Ovary (tissue), 9 donors: ENCODE data around the gene ANKRD50. TPM values are rescaled to one million over a fixed set of nuclear protein-coding genes. Genes with fewer than 3 reads are reported as not detected.

Experiments
- DNase-seq, 5 donors: peaks; one replicate each; pipeline ENCODE4 v3.0.0-alpha.2; 2019 to 2020
- H3K27ac ChIP-seq, 2 donors: fragments of 200-600 bp; one replicate each; pipeline versions ENCODE4 v1.5.1 to v1.8.0; 2019 to 2022
- H3K27me3 ChIP-seq: fragments of 200-600 bp; one replicate; pipeline ENCODE4 v1.8.0; 2022
- H3K36me3 ChIP-seq: fragments of 200-600 bp; sonication (generic); one replicate; pipeline ENCODE4 v1.5.1; 2019
- H3K4me1 ChIP-seq: one replicate; pipeline ENCODE4 v1.8.1; 2013; ENCODE audit warnings: mild to moderate bottlenecking, moderate library complexity; ENCODE audit not compliant: insufficient read depth
- H3K4me3 ChIP-seq: fragments of 200-600 bp; sonication (generic); one replicate; pipeline ENCODE4 v1.5.1; 2017
- H3K9me3 ChIP-seq, 2 donors: fragments of 200-600 bp in 1 of 2; sonication (generic) in 1 of 2; one replicate each; pipeline versions ENCODE4 v1.5.1 to v1.8.1; 2013 to 2019; ENCODE audit warnings: mild to moderate bottlenecking in 1 of 2, moderate library complexity in 1 of 2
- EP300 ChIP-seq: sonication (generic); formaldehyde crosslinking; IDR thresholded peaks from one replicate; pipeline ENCODE4 v1.6.1; 2017; ENCODE audit warnings: antibody characterized with exemption
- POLR2A ChIP-seq: fragments of 450-650 bp; IDR thresholded peaks from one replicate; pipeline ENCODE4 v1.6.1; 2017; ENCODE audit warnings: antibody characterized with exemption, mild to moderate bottlenecking, moderate library complexity
- WGBS, 3 donors: extraction: QIAGEN DNeasy Blood & Tissue Kit in 1 of 3; methylation state at CpG; one replicate each; pipeline versions ENCODE4 v1.1.5 to v1.1.7; 2013 to 2017; 5-methylcytosine and 5-hydroxymethylcytosine counted together
- intact Hi-C, 4 donors: fragments of 100-400 bp; cut with DNase I; formaldehyde crosslinking; loops; one replicate each; pipeline versions ENCODE4 v1.11.0 to v1.15.1; 2022 to 2023
- polyA plus RNA-seq, 2 donors: library from polyadenylated mRNA; stranded (reverse); fragments of 200-250 nt in 1 of 2; fragments of 350-450 nt in 1 of 2; fragmentation: Illumina TruSeq in 1 of 2; extraction: RNeasy Lipid Tissue Mini Kit (QIAGEN cat#74804) in 1 of 2; gene quantifications; one replicate each; pipeline ENCODE4 v1.2.3, GENCODE V29; 2013 to 2014
- total RNA-seq, 7 donors: library from RNA; depleted of rRNA in 2 of 7; stranded (reverse); fragments of >200 nt in 2 of 7; fragmentation: NEBNext Ultra II Directional in 3 of 7; extraction: Animal tissue kit (Norgen Biotek cat#: 25700) in 3 of 7; gene quantifications; one replicate each; pipeline versions ENCODE4 v1.1.0 to v1.2.4, GENCODE V29; 2016 to 2023
- TF ChIP-seq, protein P1 (sequence below), 3 donors: fragments of 450-650 bp in 2 of 3; fragments of 200-600 bp in 1 of 3; IDR thresholded peaks; one replicate each; pipeline versions ENCODE4 v1.5.1 to v1.8.0; 2016 to 2022; ENCODE audit warnings: antibody characterized with exemption in 3 of 3, mild to moderate bottlenecking in 1 of 3
- donor health status: DM: no; HTN: no; CAD: no; lungs with moderate emphysema.
- donor health status: DM: no; HTN: no; CAD: no.
- donor health status: Bipolar disorder and iron deficiency.
- donor health status: DM: yes; HTN: yes; CAD: no.
- donor health status: DM: no; HTN: no; CAD: no.
- donor health status: DM: yes; HTN: yes; CAD: no.

Gene ANKRD50
- total and polyA plus RNA-seq, 9 donors = 7.4 to 17.3 (median 12.9) TPM

DNA sequence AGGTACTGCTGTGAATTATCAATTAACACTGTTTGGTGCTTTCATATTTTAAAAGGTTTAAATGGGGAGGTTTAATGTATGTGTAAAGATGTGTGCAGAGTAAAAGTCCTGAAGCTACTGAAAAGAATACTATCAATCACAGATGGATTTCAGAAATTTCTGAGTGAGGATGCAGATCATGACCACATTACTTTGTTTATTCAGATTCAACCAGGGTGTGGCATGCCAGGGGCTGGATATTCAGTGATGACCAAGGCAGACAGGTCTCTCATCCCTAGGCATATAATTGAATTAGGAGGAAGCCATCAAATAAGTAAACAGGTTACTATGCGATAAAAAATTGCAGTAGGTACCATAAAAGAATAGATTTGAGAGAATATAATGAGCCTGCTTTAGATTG lies 28.0 kb upstream of the ANKRD50 start:
- H3K9me3 ChIP-seq = no peaks in the 10 kb centered on the region
- WGBS, 3 donors = 84 to 86% (median 84%) methylated on average over 1 of the region's 1 CpG
- H3K4me1 ChIP-seq = no peaks in the 10 kb centered on the region
- intact Hi-C loops = no loop called here
- H3K36me3 ChIP-seq = no peaks in the 10 kb centered on the region
- DNase-seq = no peak
- no peak overlapping the region for H3K4me3 ChIP-seq
- no peaks in the 10 kb centered on the region for H3K27me3 ChIP-seq
- TF ChIP-seq POLR2A (no peak), EP300 (no peak)
- TF ChIP-seq, protein P1, sequence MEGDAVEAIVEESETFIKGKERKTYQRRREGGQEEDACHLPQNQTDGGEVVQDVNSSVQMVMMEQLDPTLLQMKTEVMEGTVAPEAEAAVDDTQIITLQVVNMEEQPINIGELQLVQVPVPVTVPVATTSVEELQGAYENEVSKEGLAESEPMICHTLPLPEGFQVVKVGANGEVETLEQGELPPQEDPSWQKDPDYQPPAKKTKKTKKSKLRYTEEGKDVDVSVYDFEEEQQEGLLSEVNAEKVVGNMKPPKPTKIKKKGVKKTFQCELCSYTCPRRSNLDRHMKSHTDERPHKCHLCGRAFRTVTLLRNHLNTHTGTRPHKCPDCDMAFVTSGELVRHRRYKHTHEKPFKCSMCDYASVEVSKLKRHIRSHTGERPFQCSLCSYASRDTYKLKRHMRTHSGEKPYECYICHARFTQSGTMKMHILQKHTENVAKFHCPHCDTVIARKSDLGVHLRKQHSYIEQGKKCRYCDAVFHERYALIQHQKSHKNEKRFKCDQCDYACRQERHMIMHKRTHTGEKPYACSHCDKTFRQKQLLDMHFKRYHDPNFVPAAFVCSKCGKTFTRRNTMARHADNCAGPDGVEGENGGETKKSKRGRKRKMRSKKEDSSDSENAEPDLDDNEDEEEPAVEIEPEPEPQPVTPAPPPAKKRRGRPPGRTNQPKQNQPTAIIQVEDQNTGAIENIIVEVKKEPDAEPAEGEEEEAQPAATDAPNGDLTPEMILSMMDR (IDR thresholded peaks at IDR 0.05) = no peak
- no peak overlapping the region for H3K27ac ChIP-seq

DNA sequence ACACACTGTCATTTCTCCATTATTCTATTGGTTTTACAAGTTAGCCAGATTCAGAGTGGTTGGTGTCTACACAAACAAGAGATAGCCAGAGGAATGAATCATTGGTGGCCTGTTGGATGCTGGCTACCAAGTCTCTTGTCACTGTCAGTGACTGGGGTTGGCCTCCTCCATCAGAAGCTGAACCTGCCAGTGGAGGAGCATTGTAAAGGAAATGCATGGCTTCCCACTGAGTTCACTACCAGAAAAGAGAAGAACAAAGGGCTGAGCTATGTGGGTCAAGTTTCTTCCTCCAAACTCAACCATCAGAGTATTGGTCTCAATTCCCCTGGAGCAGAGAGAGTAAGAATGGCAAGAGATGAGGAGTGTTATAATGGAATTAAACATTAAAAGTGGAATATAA lies 26.5 kb upstream of the ANKRD50 start:
- no peak overlapping the region for H3K4me3 ChIP-seq
- H3K4me1 ChIP-seq = no peaks in the 10 kb centered on the region
- TF ChIP-seq, protein P1 (IDR thresholded peaks at IDR 0.05) = no peak
- TF ChIP-seq EP300 (no peak), POLR2A (no peak)
- intact Hi-C loops = no loop called here
- no peak for DNase-seq
- H3K27ac ChIP-seq = no peak overlapping the region
- no peaks in the 10 kb centered on the region for H3K36me3 ChIP-seq
- no peaks in the 10 kb centered on the region for H3K9me3 ChIP-seq
- no peaks in the 10 kb centered on the region for H3K27me3 ChIP-seq

DNA sequence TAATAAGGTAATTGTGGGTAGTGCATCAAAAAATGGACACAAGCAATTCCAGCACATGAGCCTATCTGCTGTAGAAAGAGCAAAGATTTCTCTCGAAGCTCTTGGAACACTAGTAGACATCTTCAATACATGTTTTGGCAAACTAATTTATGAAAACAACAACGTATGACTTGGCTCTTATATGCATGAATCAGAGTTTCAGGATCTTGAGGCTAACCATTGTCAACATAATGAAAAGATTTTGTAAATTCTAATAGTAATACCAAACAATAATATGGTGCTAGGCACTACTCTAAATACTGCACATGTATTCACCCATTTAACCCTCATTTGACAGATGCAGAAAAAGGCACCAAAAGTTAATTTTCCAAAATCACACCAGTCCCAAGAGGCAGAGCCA lies 25.1 kb upstream of the ANKRD50 start:
- TF ChIP-seq EP300 (no peak), POLR2A (no peak)
- TF ChIP-seq, protein P1 (IDR thresholded peaks at IDR 0.05) = no peak
- no peak for DNase-seq
- no peaks in the 10 kb centered on the region for H3K9me3 ChIP-seq
- WGBS, 3 donors = 33 to 50% (median 49%) methylated on average over 2 of the region's 2 CpGs
- no peaks in the 10 kb centered on the region for H3K4me1 ChIP-seq
- H3K36me3 ChIP-seq = no peaks in the 10 kb centered on the region
- intact Hi-C loops = no loop called here
- H3K4me3 ChIP-seq = no peak overlapping the region
- no peaks in the 10 kb centered on the region for H3K27me3 ChIP-seq
- no peak overlapping the region for H3K27ac ChIP-seq

DNA sequence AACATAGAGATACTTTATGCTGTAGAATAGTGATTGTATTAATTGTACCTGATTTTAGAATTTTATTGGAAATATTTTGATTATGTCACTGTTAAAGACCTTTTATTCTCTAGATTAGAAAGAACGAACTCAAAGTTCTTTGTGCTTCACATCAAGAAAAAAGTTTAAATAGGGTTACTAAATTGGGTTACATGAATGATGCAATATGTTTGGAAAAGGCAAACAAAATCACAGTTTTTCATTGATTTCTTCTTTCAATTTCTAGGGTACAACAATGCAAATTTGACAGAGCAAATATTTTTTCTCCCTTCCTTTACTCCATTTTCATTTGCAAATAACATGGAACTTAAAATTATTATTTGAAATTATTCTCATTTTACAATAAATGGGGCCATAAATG lies 24.0 kb upstream of the ANKRD50 start:
- WGBS, 3 donors = 62 to 70% (median 64%) methylated on average over 1 of the region's 1 CpG
- Histone ChIP-seq H3K27ac (no peak overlapping the region), H3K9me3 (no peaks in the 10 kb centered on the region), H3K4me1 (no peaks in the 10 kb centered on the region), H3K4me3 (no peak overlapping the region), H3K27me3 (no peaks in the 10 kb centered on the region), H3K36me3 (no peaks in the 10 kb centered on the region)
- DNase-seq = no peak
- intact Hi-C loops = no loop called here
- TF ChIP-seq EP300 (no peak), POLR2A (no peak)
- TF ChIP-seq, protein P1 (IDR thresholded peaks at IDR 0.05) = no peak
